Measurements from ENCODE around the gene SLC51B.
"Not testable (repeated sequence)": the region's sequence is repeated elsewhere in the genome, so short reads cannot be mapped to it uniquely, and the experiment has no call there.

The SLC51B gene

DNA sequence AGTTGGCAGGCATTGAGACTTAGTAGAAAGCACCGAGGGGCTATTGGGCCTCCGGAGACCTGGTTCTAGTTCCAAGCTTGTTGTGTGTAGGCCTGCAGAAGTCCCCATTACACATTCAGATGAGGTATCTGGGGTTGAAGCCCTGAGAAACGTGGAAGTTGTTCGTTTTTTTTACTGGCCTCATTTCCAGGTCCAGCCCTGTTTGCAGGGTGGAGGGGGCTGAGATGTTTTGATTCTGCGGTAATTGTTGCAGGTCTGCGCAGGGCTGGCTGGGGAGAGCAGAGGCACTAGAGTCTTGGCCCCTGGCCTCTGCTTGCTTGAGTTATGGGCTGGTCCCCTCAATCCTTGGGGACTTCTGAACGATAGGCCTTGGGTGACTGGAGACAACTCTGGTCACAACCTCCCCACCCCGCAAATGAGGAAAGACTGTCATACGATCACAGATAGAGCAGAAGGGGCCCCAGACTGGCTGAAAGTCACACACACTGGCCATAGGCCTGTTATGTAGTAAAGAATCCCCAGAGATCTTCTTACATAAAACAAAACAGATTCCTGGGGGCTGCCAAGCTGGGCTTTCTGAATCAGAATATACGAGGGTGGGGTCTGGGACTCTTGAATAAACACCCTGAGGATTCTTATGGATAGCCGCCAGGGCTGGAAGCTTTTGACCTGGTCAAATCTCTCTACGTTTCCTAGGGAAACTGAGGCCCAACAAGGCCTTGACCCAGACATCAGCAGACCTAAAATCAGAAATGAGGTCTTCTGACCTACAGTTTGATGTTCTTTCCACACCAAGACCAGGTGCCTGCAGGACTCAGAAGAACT, 47.0 kb downstream of the SLC51B start:
- Histone ChIP-seq H4K20me1 (ENCODE audit: control insufficient read depth, insufficient read depth, low read depth, low read length) (no peaks in the 10 kb centered on the region), H3F3A (ENCODE audit: control insufficient read depth, insufficient read depth) (no peaks in the 10 kb centered on the region), H3K9me3 (ENCODE audit: control insufficient read depth, insufficient read depth, low read length) (no peaks in the 10 kb centered on the region), H3K36me3 (ENCODE audit: control insufficient read depth, low read length) (no peaks in the 10 kb centered on the region), H3K79me2 (ENCODE audit: control insufficient read depth, low read length) (no peaks in the 10 kb centered on the region), H3K27me3 (ENCODE audit: control insufficient read depth, low read length) (no peaks in the 10 kb centered on the region), H3K27ac (ENCODE audit: low read depth, low read length) (no peak overlapping the region), H3K4me3 (ENCODE audit: low read length) (no peak overlapping the region), H3K4me2 (ENCODE audit: low read length) (no peak overlapping the region), H3K4me1 (ENCODE audit: control insufficient read depth, low read length) (no peaks in the 10 kb centered on the region), H3K9me2 (replicated peaks; ENCODE audit: control insufficient read depth, low read length) (no peaks in the 10 kb centered on the region)
- TF ChIP-seq, protein P1, sequence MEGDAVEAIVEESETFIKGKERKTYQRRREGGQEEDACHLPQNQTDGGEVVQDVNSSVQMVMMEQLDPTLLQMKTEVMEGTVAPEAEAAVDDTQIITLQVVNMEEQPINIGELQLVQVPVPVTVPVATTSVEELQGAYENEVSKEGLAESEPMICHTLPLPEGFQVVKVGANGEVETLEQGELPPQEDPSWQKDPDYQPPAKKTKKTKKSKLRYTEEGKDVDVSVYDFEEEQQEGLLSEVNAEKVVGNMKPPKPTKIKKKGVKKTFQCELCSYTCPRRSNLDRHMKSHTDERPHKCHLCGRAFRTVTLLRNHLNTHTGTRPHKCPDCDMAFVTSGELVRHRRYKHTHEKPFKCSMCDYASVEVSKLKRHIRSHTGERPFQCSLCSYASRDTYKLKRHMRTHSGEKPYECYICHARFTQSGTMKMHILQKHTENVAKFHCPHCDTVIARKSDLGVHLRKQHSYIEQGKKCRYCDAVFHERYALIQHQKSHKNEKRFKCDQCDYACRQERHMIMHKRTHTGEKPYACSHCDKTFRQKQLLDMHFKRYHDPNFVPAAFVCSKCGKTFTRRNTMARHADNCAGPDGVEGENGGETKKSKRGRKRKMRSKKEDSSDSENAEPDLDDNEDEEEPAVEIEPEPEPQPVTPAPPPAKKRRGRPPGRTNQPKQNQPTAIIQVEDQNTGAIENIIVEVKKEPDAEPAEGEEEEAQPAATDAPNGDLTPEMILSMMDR (IDR thresholded peaks at IDR 0.05; ENCODE audit: low read depth, low read length, poor library complexity, severe bottlenecking): no peak
- no peak for TF ChIP-seq EZH2phosphoT487 (IDR thresholded peaks at IDR 0.05; ENCODE audit: borderline replicate concordance, low read length)

DNA sequence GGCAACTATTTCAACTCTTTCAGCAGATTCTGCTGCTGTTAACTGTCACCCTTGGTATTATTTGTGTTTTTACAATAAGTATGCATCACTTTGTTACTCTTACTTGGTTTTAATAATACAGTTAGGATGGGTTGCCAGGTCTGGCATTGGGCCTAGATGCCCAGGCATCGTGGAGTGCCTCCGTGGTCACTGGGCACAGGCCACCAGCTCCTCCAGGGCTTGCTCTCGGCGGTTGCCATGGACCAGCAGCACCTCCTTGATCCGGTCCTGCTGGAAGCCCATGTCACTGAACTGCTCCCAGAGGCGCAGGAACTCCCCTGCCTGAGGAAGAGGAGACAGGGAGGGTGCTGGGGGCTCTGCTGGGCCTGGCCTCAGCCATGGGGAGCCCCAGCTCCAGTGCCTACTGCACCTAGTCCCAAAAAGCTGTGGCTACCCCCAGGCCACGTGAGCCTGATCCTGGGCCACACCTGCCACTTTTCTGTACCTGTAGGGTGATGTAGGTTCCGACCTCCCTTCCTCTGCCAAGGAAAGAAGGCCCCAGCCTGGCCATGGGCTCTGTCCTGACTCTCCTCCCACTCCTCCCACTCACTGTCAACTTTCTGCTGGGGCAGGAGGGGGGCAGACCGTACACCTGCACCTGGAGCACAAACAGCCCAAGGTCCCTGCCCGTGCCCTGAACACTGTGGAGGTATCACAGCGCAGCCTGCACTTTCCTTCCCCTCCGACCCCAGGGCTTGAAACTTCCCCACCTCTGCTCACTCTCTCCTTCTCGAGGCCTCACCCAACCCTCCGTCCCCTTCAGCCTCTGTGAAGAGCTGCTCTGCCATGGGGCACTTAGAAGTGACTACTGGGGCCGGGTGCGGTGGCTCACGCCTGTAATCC, 48.0 kb downstream of the SLC51B start:
- Histone ChIP-seq H3K36me3 (ENCODE audit: control insufficient read depth, low read length) (peaks cover 5% of the 10 kb centered on the region), H3K4me2 (ENCODE audit: low read length) (no peak overlapping the region), H3F3A (ENCODE audit: control insufficient read depth, insufficient read depth) (no peaks in the 10 kb centered on the region), H3K9me2 (replicated peaks; ENCODE audit: control insufficient read depth, low read length) (no peaks in the 10 kb centered on the region), H3K27ac (ENCODE audit: low read depth, low read length) (no peak overlapping the region), H4K20me1 (ENCODE audit: control insufficient read depth, insufficient read depth, low read depth, low read length) (no peaks in the 10 kb centered on the region), H3K4me3 (ENCODE audit: low read length) (no peak overlapping the region), H3K4me1 (ENCODE audit: control insufficient read depth, low read length) (no peaks in the 10 kb centered on the region), H3K9me3 (ENCODE audit: control insufficient read depth, insufficient read depth, low read length) (no peaks in the 10 kb centered on the region), H3K27me3 (ENCODE audit: control insufficient read depth, low read length) (no peaks in the 10 kb centered on the region), H3K79me2 (ENCODE audit: control insufficient read depth, low read length) (no peaks in the 10 kb centered on the region)
- TF ChIP-seq EZH2phosphoT487 (IDR thresholded peaks at IDR 0.05; ENCODE audit: borderline replicate concordance, low read length): no peak
- TF ChIP-seq, protein P1 (IDR thresholded peaks at IDR 0.05; ENCODE audit: low read depth, low read length, poor library complexity, severe bottlenecking): no peak

DNA sequence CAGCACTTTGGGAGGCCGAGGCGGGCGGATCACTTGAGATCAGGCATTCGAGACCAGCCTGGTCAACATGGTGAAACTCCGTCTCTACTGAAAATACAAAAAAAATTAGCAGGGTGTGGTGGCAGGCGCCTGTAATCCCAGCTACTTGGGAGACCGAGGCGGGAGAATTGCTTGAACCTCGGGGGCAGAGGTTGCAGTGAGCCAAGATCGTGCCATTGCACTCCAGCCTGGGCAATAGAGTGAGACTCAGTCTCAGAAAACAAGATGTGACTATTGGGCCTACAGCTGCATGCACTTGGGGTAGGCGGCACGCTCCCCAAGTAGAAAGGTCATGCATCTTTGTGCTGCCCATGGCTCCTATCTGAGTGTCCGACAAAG, 48.6 kb downstream of the SLC51B start:
- not testable (repeated sequence) for H4K20me1 ChIP-seq (ENCODE audit: control insufficient read depth, insufficient read depth, low read depth, low read length); H3K9me2 ChIP-seq (replicated peaks; ENCODE audit: control insufficient read depth, low read length); H3F3A ChIP-seq (ENCODE audit: control insufficient read depth, insufficient read depth); H3K9me3 ChIP-seq (ENCODE audit: control insufficient read depth, insufficient read depth, low read length); H3K79me2 ChIP-seq (ENCODE audit: control insufficient read depth, low read length); H3K27ac ChIP-seq (ENCODE audit: low read depth, low read length); H3K4me2 ChIP-seq (ENCODE audit: low read length); H3K4me3 ChIP-seq (ENCODE audit: low read length); H3K4me1 ChIP-seq (ENCODE audit: control insufficient read depth, low read length); H3K27me3 ChIP-seq (ENCODE audit: control insufficient read depth, low read length)
- peaks cover 12% of the 10 kb centered on the region for H3K36me3 ChIP-seq (ENCODE audit: control insufficient read depth, low read length)
